K562 (cell line): Measurements from ENCODE around the gene NOSIP. TPM values are rescaled to one million over a fixed set of nuclear protein-coding genes. Genes with fewer than 3 reads are reported as not detected.
A peak's percentile ranks its signal among the peaks of the same experiment; 100 is the strongest.

Experiments
- ATF7 ChIP-seq: fragments of 450-650 bp; IDR thresholded peaks from 2 replicates; pipeline ENCODE4 v1.7.1; 2014; ENCODE audit warnings: mild to moderate bottlenecking, moderate library complexity
- CREB5 ChIP-seq: fragments of 250-450 bp; sonication (Bioruptor Pico); IDR thresholded peaks from 2 replicates; pipeline ENCODE4 v1.5.0; 2020; ENCODE audit warnings: mild to moderate bottlenecking
- EGR1 ChIP-seq: fragments of 450-650 bp; conservative IDR thresholded peaks from 2 replicates; pipeline ENCODE4 v1.6.1; 2017; ENCODE audit warnings: mild to moderate bottlenecking
- HNRNPL ChIP-seq: fragments of 200-400 bp; formaldehyde crosslinking; IDR thresholded peaks from 2 replicates; pipeline ENCODE4 v1.6.1; 2017; ENCODE audit warnings: low read depth, mild to moderate bottlenecking, low read length
- POLR2H ChIP-seq: IDR thresholded peaks from 2 replicates; pipeline ENCODE4 v1.6.1; 2016; ENCODE audit warnings: missing genetic modification characterization, low read depth, mild to moderate bottlenecking, control low read depth, missing compliant biosample characterization, moderate library complexity
- YBX1 ChIP-seq: fragments of 450-650 bp; IDR thresholded peaks from 2 replicates; pipeline ENCODE4 v1.7.1; 2016; ENCODE audit warnings: mild to moderate bottlenecking
- ZNF24 ChIP-seq: fragments of 450-650 bp; IDR thresholded peaks from 2 replicates; pipeline ENCODE4 v1.6.1; 2016
- ZNF280A ChIP-seq: fragments of 450-650 bp; IDR thresholded peaks from 2 replicates; pipeline ENCODE4 v1.6.1; 2018; ENCODE audit warnings: mild to moderate bottlenecking, low read depth; ENCODE audit not compliant: partially characterized antibody
- ZNF41 ChIP-seq: fragments of 250-450 bp; sonication (Bioruptor Pico); conservative IDR thresholded peaks from 2 replicates; pipeline ENCODE4 v1.4.0; 2020; ENCODE audit warnings: mild to moderate bottlenecking
- ZNF830 ChIP-seq: fragments of 250-450 bp; sonication (Bioruptor Pico); IDR thresholded peaks from 2 replicates; pipeline ENCODE4 v1.5.0; 2021; ENCODE audit warnings: mild to moderate bottlenecking
- polyA plus RNA-seq, 8 experiments: library from polyadenylated mRNA; depleted of rRNA in 4 of 8; stranded (reverse) in 5 of 8; unstranded in 3 of 8; fragments of >200 nt; fragmentation: Nextera tagmentation in 2 of 8; fragmentation: Illumina TruSeq in 1 of 8; extraction: Ambion mirVana in 2 of 8; extraction: Trizol in 1 of 8; gene quantifications; 2 replicates each; pipeline versions ENCODE4 v1.2.1 to v1.2.3, GENCODE V29; 2011 to 2014; ENCODE audit warnings: inconsistent platforms in 1 of 8, missing spikeins in 1 of 8
- total RNA-seq, 7 experiments: library from RNA; depleted of rRNA in 6 of 7; stranded (reverse); fragments of >200 nt in 6 of 7; fragmentation: Illumina TruSeq in 2 of 7; extraction: Trizol in 2 of 7; gene quantifications; 2 replicates each; pipeline versions ENCODE4 v1.2.1 to v1.2.3, GENCODE V29; 2011 to 2021; ENCODE audit warnings: low replicate concordance in 1 of 7
- TF ChIP-seq, protein P1 (sequence below): fragments of 200-600 bp; sonication (generic); IDR thresholded peaks from one replicate; pipeline ENCODE4 v1.6.1; 2012; ENCODE audit warnings: mild to moderate bottlenecking, low read depth, low read length, inconsistent platforms

NOSIP gene
- total and polyA plus RNA-seq, 9 of the 15 experiments (the other 6 are each of a cell fraction or from before 2014, with no cell fraction given), result 14.4 to 153 (median 79.9) TPM

DNA sequence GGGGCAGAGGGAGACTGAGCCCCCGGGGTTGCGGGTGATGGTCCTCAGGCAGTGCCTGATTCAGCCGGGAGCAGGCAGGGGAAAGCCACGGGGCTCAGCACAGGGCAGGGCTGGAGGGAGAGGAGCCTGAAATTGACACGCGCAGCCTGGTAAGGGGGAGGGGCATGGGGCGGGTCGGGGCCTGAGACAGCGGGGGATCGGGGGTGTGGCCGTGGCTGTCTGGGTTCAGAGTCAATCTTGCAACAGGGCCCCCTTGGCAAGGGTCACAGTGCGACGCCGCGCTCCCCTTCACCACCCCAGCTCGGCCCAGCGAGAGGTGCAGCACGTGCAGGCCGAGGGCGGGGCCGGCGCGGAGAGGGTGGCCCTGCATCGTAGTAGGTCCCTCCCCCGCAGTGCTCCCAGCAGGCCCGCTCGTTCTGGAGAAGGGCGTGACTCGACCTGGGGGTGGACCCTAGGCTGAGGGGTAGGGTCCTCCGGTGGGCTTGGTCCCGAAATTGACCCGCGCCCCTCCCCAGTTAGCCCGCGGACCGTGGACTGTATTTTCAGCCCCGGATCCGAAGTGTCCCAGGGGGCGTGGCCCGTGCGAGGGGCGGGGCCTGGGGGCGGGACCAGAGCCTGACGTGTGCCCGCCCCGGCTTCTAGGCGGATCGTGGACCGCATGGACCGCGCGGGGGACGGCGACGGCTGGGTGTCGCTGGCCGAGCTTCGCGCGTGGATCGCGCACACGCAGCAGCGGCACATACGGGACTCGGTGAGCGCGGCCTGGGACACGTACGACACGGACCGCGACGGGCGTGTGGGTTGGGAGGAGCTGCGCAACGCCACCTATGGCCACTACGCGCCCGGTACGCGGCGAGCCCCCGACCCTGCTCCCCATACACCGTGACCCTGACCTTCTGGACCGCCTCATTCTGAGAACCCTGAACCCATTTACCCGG, 46.5 kb downstream of the NOSIP start (continued):
- TF ChIP-seq, protein P1, sequence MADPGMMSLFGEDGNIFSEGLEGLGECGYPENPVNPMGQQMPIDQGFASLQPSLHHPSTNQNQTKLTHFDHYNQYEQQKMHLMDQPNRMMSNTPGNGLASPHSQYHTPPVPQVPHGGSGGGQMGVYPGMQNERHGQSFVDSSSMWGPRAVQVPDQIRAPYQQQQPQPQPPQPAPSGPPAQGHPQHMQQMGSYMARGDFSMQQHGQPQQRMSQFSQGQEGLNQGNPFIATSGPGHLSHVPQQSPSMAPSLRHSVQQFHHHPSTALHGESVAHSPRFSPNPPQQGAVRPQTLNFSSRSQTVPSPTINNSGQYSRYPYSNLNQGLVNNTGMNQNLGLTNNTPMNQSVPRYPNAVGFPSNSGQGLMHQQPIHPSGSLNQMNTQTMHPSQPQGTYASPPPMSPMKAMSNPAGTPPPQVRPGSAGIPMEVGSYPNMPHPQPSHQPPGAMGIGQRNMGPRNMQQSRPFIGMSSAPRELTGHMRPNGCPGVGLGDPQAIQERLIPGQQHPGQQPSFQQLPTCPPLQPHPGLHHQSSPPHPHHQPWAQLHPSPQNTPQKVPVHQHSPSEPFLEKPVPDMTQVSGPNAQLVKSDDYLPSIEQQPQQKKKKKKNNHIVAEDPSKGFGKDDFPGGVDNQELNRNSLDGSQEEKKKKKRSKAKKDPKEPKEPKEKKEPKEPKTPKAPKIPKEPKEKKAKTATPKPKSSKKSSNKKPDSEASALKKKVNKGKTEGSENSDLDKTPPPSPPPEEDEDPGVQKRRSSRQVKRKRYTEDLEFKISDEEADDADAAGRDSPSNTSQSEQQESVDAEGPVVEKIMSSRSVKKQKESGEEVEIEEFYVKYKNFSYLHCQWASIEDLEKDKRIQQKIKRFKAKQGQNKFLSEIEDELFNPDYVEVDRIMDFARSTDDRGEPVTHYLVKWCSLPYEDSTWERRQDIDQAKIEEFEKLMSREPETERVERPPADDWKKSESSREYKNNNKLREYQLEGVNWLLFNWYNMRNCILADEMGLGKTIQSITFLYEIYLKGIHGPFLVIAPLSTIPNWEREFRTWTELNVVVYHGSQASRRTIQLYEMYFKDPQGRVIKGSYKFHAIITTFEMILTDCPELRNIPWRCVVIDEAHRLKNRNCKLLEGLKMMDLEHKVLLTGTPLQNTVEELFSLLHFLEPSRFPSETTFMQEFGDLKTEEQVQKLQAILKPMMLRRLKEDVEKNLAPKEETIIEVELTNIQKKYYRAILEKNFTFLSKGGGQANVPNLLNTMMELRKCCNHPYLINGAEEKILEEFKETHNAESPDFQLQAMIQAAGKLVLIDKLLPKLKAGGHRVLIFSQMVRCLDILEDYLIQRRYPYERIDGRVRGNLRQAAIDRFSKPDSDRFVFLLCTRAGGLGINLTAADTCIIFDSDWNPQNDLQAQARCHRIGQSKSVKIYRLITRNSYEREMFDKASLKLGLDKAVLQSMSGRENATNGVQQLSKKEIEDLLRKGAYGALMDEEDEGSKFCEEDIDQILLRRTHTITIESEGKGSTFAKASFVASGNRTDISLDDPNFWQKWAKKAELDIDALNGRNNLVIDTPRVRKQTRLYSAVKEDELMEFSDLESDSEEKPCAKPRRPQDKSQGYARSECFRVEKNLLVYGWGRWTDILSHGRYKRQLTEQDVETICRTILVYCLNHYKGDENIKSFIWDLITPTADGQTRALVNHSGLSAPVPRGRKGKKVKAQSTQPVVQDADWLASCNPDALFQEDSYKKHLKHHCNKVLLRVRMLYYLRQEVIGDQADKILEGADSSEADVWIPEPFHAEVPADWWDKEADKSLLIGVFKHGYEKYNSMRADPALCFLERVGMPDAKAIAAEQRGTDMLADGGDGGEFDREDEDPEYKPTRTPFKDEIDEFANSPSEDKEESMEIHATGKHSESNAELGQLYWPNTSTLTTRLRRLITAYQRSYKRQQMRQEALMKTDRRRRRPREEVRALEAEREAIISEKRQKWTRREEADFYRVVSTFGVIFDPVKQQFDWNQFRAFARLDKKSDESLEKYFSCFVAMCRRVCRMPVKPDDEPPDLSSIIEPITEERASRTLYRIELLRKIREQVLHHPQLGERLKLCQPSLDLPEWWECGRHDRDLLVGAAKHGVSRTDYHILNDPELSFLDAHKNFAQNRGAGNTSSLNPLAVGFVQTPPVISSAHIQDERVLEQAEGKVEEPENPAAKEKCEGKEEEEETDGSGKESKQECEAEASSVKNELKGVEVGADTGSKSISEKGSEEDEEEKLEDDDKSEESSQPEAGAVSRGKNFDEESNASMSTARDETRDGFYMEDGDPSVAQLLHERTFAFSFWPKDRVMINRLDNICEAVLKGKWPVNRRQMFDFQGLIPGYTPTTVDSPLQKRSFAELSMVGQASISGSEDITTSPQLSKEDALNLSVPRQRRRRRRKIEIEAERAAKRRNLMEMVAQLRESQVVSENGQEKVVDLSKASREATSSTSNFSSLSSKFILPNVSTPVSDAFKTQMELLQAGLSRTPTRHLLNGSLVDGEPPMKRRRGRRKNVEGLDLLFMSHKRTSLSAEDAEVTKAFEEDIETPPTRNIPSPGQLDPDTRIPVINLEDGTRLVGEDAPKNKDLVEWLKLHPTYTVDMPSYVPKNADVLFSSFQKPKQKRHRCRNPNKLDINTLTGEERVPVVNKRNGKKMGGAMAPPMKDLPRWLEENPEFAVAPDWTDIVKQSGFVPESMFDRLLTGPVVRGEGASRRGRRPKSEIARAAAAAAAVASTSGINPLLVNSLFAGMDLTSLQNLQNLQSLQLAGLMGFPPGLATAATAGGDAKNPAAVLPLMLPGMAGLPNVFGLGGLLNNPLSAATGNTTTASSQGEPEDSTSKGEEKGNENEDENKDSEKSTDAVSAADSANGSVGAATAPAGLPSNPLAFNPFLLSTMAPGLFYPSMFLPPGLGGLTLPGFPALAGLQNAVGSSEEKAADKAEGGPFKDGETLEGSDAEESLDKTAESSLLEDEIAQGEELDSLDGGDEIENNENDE, result no peak
- no peak for TF ChIP-seq ZNF280A
- TF ChIP-seq HNRNPL, result 0 out of 2 replicates have a peak, but pooled peaks have one; percentile 48
- no peak for TF ChIP-seq ZNF830 (CRISPR knock-in tag)
- TF ChIP-seq CREB5 (CRISPR knock-in tag), result no peak
- no peak for TF ChIP-seq ZNF41 (CRISPR knock-in tag)
- TF ChIP-seq ATF7, result peak; percentile 71; the same call in 1 of the 2 replicates
- TF ChIP-seq POLR2H (tag), result no peak
- TF ChIP-seq ZNF24, result no peak
- no peak for TF ChIP-seq YBX1
- TF ChIP-seq EGR1, result peak; percentile 87
